Astrocyte of the spinal cord (primary cell): Measurements from ENCODE around the gene ISG15.
"Not testable (repeated sequence)": the region's sequence is repeated elsewhere in the genome, so short reads cannot be mapped to it uniquely, and the experiment has no call there.

Experiments used
- DNase-seq: peaks from one replicate; pipeline ENCODE4 v3.0.0; 2011; ENCODE audit warnings: low read depth, low spot score
- H3K4me3 ChIP-seq: 2 replicates; pipeline ENCODE4 v1.5.1; 2011; ENCODE audit warnings: low read depth, mild to moderate bottlenecking, low read length, moderate library complexity
- in situ Hi-C: cut with HindIII; loops from 2 replicates; pipeline ENCODE4 v1.10.0; 2017; ENCODE audit warnings: low sequenced_read_pairs
- TF ChIP-seq, protein P1 (sequence below): IDR thresholded peaks from 2 replicates; pipeline ENCODE4 v1.5.1; 2012; ENCODE audit warnings: low read depth, mild to moderate bottlenecking, low read length, inconsistent platforms

Gene ISG15

DNA sequence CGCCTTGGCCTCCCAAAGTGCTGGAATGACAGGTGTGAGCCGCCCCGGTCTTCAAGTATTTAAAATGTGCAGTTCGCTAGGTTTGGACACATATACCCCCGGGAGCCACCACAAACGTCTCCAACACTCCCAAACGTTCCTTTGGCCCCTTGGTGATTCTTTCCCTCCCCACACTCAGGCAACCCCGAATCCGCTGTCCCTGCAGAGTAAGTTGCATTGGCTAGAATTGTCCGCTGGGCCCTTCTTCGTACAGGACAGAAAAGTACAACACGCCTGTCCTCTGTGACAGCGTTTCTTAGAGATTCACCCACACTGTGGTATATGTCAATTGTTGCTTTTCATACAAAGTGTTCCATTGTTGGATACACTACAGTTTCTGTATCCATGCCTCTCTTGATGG, 28.2 kb upstream of the ISG15 start:
- DNase-seq = no peak
- H3K4me3 ChIP-seq = no peak overlapping the region
- in situ Hi-C loops = no loop called here
- TF ChIP-seq, protein P1, sequence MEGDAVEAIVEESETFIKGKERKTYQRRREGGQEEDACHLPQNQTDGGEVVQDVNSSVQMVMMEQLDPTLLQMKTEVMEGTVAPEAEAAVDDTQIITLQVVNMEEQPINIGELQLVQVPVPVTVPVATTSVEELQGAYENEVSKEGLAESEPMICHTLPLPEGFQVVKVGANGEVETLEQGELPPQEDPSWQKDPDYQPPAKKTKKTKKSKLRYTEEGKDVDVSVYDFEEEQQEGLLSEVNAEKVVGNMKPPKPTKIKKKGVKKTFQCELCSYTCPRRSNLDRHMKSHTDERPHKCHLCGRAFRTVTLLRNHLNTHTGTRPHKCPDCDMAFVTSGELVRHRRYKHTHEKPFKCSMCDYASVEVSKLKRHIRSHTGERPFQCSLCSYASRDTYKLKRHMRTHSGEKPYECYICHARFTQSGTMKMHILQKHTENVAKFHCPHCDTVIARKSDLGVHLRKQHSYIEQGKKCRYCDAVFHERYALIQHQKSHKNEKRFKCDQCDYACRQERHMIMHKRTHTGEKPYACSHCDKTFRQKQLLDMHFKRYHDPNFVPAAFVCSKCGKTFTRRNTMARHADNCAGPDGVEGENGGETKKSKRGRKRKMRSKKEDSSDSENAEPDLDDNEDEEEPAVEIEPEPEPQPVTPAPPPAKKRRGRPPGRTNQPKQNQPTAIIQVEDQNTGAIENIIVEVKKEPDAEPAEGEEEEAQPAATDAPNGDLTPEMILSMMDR = no peak

DNA sequence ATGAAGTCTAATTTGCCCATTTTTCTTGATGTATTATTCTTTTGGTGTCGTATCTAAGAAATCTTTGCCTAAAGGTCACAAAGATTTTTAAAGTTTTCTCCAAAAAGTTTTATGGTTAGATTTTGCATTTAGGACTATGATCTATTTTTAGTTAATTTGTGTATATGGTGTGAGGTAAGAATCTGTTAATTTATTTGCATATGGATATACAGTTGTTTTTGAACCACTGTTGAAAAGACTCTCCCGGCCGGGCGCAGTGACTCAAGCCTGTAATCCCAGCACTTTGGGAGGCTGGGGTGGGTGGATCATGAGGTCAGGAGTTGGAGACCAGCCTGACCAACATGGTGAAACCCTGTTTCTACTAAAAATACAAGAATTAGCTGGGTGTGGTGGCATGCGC, 25.2 kb upstream of the ISG15 start:
- DNase-seq, H3K4me3 ChIP-seq, in situ Hi-C loops: not testable (repeated sequence)

DNA sequence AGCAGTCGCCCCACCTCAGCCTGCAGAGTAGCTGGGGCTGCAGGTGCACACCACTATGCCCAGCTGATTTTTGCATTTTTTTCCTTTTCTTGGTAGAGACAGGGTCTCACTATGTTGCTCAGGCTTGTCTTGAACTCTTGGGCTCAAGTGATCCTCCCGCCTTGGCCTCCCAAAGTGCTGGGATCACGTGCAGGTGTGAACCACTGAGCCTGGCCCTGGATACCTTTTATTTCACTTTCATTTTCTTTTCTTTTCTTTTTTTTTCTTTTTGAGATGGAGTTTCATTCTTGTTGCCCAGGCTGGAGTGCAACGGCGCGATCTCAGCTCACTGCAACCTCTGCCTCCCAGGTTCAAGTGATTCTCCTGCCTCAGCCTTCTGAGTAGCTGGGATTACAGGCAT, 22.0 kb upstream of the ISG15 start:
- in situ Hi-C loops, H3K4me3 ChIP-seq, DNase-seq: not testable (repeated sequence)

DNA sequence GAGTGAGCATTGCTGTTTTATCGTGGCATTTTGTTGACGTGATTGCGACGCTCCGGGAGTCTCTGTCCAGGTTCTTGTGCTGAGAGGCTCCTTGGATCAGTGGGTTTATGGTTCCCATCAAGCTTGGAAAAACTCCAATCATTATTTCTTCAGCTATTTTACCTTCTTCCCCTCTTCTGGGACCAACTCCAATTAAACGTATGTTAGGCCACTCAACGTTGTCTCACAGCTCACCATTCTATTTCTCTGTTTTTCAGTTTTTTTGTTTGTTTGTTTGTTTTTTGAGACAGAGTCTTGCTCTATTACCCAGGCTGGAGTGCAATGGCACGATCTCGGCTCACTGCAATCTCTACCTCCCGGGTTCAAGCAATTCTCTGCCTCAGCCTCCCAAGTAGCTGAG, 21.4 kb upstream of the ISG15 start:
- in situ Hi-C loops = no loop called here
- DNase-seq = no peak
- H3K4me3 ChIP-seq = no peak overlapping the region
- TF ChIP-seq, protein P1 = no peak

- in situ Hi-C loops = no loop called here
These were observed 20.9 kb upstream of the ISG15 start for GRCh38 chr1:992362-992761.

GRCh38 chr1:993379-993995, 19.8 kb upstream of the ISG15 start:
- TF ChIP-seq, protein P1 = no peak

More at GRCh38 chr1:992362-992761, 20.9 kb upstream of the ISG15 start:
- H3K4me3 ChIP-seq = no peak overlapping the region
- no peak for DNase-seq
- TF ChIP-seq, protein P1 = no peak

GRCh38 chr1:994546-994945, 18.8 kb upstream of the ISG15 start:
- in situ Hi-C loops, DNase-seq: not testable (repeated sequence)

More at GRCh38 chr1:993379-993995, 19.8 kb upstream of the ISG15 start:
- H3K4me3 ChIP-seq = no peak overlapping the region
- in situ Hi-C loops = no loop called here
- no peak for DNase-seq

DNA sequence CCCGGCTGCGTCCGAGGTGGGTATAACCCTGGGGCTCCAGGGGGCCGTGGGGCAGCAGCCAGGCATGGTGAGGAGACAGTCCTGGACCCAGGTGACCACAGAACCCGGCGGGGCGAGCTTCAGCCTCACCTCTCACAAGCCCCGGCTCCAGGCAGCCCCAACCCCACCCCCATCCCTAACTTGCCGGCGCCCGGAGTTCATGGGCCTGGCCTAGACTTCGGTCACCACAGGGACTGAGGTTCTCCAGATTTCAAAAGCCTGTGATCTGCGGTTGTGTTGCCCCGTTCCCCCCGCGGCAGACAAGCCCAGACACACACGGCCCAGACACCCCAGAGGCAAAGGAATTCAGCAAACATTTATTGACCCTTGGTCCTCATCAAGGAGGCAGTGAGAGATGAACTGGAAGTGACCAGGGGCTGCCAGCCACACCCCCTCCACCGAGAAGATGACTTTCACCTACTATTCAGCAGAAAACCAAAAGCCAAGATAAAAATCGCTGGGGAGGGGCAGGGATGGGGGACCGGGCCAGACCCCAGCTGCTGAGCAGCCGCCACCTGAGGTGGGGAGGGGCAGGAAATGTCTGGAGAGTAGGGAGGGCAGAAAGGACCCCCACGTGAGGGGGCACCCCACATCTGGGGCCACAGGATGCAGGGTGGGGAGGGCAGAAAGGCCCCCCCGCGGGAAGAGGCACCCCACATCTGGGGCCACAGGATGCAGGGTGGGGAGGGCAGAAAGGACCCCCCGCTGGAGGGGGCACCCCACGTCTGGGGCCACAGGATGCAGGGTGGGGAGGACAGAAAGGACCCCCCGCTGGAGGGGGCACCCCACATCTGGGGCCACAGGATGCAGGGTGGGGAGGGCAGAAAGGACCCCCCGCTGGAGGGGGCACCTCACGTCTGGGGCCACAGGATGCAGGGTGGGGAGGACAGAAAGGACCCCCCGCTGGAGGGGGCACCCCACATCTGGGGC, 17.3 kb upstream of the ISG15 start:
- TF ChIP-seq, protein P1 = no peak
- in situ Hi-C loops = no loop called here
- H3K4me3 ChIP-seq = no peak overlapping the region
- DNase-seq = no peak

More at GRCh38 chr1:994546-994945, 18.8 kb upstream of the ISG15 start:
- H3K4me3 ChIP-seq = not testable (repeated sequence)
